ENCODE results near the gene NKD1.

NKD1 gene

GRCh38 chr16:50599494-50599893 lies 51.3 kb downstream of the NKD1 start:
- no peak for DNase-seq (ENCODE audit: low read depth in 3 of 3)

- DNase-seq (ENCODE audit: low read depth in 3 of 3): no peak
Observed at GRCh38 chr16:50600582-50601283, 52.5 kb downstream of the NKD1 start.

- no peak for DNase-seq (ENCODE audit: low read depth in 3 of 3)
Observed at GRCh38 chr16:50601341-50601740, 53.1 kb downstream of the NKD1 start.

GRCh38 chr16:50602126-50602525 lies 53.9 kb downstream of the NKD1 start:
- no peak for DNase-seq (ENCODE audit: low read depth in 3 of 3)

- DNase-seq (ENCODE audit: low read depth in 3 of 3): peak in 1 of 3 experiments; percentile 32
Observed at GRCh38 chr16:50602531-50603205, 54.5 kb downstream of the NKD1 start.

- DNase-seq (ENCODE audit: low read depth in 3 of 3): no peak
Observed at GRCh38 chr16:50603206-50604064, 55.2 kb downstream of the NKD1 start.

DNA sequence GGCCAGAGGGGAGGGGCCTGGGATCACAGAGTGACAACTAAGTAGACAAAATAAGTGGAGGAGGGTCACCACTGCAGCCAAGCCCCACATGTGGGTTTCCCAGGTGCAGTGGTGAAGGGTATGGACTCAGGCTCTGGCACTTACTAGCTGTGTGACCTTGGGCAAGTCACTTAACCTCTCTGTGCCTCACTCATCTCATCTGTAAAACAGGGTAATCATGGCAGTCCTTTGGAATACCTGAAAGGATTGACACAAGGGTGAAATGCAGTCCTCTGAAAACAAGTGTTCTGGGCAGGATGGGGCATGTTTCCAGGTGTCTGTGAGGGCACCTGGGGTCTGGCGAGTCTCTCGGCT lies 55.8 kb downstream of the NKD1 start:
- no peak for DNase-seq (ENCODE audit: low read depth in 3 of 3)

GRCh38 chr16:50604610-50605009 lies 56.4 kb downstream of the NKD1 start:
- no peak for DNase-seq (ENCODE audit: low read depth in 3 of 3)

DNA sequence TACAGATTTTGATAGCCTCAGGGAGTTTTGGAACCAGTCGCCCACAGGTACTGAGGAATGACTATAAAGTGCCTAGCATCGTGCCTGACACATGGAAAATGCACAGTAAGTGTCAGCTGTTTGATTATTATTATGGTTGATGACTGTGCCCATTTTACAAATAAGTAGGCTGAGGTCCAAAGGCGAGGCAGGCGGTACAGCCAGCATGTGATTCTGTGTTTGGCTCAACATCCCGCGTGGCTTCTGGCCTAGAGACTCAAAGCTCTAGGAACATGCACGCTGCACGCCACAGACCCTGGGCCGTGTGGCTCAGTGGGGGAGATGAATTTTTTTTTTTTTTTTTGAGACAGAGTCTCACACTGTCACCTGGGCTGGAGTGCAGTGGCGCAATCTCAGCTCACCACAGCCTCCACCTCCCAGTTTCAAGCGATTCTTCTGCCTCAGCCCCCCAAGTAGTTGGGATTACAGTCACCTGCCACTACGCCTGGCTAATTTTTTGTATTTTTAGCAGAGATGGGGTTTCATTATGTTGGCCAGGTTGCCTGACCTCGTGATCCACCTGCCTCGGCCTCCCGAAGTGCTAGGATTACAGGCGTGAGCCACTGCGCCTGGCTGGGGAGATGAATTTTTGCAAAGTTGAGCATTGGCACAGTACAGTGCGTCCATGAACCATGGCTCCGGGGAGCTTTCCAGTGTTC lies 57.7 kb downstream of the NKD1 start:
- no peak for DNase-seq (ENCODE audit: low read depth in 3 of 3)

DNA sequence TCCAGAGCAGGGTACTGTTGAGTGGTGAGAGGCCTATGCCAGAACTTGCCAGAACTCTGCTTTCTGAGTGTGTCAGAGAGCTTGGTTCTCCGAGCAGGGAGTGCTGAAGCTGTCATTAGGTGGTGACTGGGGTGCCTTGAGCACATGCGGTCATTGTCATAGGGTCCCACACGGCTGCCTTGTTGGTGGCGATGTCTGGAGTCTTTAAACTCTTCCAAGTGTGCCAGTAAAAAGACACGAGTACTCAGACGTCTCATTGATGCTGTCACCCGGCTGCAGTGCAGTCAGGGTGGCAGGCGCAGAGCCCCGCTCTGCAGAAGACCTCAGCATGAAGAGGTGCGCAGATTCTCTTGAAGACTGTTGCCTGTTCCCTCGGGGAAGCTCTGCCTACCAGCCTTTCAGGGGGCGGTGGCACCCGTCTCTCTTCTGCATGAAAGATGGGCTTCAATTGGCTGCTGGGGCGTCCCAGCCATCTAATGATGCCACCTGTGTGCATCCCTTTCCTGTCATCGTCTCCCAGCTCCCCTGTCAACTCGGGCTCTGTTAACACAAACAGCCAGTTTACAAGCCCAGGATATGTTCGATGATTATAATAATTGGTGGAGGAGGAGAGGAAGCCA lies 58.3 kb downstream of the NKD1 start:
- no peak for DNase-seq (ENCODE audit: low read depth in 3 of 3)

DNA sequence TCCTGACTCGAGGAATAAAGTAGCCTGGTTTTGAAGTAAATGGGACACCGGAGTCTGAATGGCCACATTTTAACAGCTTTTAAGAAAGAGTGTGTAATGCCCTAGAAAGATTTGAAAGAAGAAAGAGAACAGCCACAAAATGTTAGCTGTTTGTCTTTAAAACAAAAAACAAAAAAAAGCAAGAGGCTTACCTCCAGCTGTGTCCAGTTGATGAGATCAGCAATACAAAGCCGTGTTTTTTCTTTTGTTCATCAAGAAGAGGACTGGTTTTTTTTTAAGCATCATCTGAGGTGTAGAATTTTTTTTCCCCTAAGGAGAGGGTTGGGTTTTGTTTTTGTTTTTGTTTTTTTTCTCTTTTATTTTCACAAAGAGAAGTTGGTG lies 58.8 kb downstream of the NKD1 start:
- no peak for DNase-seq (ENCODE audit: low read depth in 3 of 3)

- DNase-seq (ENCODE audit: low read depth in 3 of 3): no peak
Observed at GRCh38 chr16:50607447-50607846, 59.3 kb downstream of the NKD1 start.

DNA sequence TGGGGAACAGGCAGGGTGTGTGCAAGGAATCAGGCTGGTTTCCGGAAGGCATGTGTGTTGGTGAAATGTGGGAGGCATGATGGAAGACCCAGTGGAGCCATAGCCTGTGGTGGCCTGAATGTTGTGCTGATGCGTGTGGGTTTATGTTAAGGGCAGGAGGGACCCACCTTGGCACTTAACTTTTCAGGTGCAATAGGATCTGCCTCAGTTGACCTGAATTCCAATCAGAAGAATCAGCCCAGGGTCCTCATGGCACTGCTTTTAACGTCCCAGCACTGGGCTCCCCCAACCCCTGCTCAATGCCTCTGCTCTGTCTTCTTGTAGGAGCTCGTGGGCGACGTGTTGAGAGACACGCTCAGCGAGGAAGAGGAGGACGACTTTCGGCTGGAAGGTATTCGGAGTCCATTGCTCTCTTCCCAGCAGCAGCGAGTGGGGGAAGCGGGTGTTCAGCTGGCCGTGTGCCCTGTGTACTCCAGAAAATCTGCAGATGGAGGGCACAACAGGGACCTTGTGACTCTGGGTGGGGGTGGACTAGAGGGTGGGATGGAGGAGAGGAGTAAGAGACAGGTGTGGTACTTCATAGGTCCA lies 59.9 kb downstream of the NKD1 start:
- no peak for DNase-seq (ENCODE audit: low read depth in 3 of 3)

DNA sequence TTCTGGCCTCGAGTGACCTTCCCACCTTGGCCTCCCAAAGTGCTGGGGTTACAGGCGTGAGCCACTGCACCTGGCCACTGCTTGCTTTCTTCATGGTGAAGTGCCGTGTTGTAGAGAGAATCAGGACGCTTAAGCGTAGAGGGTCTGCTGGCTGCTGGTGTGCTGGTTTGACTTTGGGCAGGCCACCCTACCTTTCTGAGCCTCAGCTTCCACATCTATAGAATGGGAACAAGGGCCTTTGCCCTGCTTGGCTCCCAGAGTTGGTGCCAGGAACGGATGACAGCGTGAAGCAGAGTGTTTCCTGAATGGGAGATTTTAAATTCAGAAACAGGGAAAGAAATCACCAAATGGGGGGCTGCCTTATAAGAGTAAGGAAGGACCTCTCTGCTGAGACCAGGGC lies 60.9 kb downstream of the NKD1 start:
- DNase-seq (ENCODE audit: low read depth in 3 of 3): no peak

DNA sequence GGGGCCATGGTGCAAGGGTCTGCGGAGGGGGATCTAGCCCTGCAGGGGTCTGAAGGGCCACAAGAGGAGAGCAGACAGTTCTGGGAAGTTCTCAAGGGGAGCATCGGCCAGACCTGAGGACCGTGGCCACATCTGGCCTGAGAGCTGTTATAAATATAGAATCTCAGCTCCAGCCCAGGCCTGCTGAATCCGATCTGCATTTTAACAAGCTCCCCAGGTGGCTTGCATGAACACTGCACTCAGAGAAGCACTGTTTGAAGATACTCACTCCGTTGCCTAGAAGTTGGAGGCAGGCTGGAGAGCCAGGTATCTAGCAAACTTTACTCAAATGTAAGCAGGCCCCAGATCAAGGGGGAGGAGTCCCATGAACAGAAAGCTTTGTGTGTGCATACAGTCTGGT lies 61.3 kb downstream of the NKD1 start:
- DNase-seq (ENCODE audit: low read depth in 3 of 3): no peak

DNA sequence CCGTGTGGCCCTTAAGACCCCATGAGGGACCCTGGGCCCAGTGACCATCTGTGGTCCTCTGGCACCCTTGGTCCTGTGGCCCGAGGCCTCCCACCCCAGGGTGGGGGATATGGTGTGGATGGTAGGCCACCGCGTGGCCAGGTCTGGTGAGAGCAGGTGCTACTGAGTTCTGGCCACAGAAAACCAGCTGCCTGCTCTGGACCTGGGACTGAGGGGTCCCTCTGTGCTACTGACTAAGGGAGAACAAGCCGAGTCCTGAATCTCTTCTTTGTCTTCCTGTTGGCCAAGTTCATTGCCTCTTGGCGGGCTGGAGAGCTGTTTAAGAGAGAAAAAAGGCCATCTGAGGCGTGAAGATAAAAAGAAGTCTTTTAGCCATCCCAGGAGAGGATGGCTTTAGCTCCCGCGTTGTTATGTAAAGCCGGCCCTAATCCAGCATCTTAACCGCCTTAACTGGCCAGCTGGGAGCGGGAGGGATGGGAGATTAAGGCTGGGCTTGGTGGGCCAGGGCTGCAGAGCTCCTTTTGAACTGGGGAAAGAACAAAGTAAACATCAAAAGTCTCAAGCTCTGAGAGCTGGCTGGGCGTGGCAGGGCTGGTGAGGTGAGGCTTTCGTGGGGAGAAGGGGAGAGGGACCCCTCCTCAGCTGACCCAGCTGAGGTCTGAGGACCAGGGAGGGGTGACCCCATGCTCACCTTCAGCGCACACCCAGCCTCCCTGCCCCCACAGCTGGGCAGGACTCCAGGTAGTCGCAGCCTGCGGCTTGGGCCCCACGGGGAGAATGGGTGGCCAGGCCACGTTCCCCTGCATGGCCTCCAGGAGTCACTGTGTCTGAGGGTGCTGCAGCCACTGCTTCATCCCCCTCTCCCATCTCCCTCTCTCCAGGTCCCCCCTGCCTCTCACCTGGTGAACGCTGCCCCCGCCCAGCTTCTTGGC lies 62.4 kb downstream of the NKD1 start:
- no peak for DNase-seq (ENCODE audit: low read depth in 3 of 3)

GRCh38 chr16:50611332-50611934 lies 63.2 kb downstream of the NKD1 start:
- no peak for DNase-seq (ENCODE audit: low read depth in 3 of 3)

DNA sequence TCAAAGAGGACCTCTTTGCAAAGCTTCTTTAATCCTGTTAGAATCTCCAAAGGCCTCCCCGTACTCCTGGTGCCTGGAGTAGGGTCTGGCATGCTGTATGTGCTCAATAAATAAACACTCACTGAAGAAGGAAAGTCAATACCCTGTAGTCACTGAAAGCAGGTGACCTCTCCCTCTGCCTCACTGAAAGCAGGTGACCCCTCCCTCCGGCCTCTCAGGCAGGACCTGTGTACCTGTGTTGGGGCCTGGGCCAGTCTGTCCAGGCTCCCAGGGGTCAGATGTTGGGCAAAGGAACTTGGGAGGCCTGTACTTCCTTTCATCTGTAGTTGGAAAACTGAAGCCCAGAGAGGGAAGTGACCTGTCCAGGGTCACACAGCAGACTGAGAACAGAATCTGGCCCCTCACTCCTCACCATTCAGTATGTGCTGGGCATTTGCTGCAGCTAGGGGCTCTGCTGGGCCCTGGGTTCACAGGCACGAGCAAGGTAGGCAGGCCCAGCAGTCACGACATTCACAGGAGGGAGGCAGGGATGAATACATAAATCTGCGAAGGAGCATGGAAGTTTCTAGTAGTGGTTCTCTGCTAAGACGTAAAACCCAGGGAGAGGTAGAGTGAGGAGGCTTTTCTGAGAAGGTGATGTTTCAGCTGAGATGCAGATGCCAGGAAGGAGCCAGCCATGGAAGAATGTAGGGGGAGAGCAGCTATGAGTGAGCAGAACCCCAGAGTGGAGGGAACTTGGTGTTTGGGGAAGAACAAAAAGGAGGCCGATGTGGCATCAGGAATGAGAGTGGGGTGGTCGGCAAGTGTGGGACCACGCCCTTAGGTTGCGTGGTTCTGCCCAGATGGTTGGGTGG lies 64.0 kb downstream of the NKD1 start:
- DNase-seq (ENCODE audit: low read depth in 3 of 3): no peak

DNA sequence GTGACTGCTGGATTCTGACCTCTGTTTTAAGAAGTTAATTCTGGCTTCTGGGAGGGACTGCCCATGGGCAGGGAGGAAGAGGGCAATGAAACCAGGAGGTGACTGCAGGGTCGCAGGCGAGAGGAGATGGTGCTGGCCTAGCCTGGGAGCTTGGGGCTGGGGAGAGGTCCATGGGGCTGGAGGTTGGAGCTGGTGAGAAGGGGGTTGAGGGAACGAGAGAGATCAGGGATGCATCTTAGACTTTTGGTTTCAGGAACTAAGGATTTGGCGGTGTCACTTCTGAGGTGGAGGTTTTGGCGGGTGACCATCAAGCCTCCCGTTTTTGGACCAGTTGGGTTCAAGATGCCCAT lies 64.6 kb downstream of the NKD1 start:
- DNase-seq (ENCODE audit: low read depth in 3 of 3): no peak

Measured in stimulated activated CD4-positive, alpha-beta T cell treated with anti-CD3 and anti-CD28 coated beads, TNF-alpha, amount 100 ng/mL, for 4 hours (primary cell).